GM23338 (cell line): ENCODE data around the gene RMND1. TPM values are rescaled to one million over a fixed set of nuclear protein-coding genes. Genes with fewer than 3 reads are reported as not detected.
A peak's percentile ranks its signal among the peaks of the same experiment; 100 is the strongest.

ENCODE experiments used
- ATAC-seq: fragments of 200-7000 bp; cut with Tn5 transposase; 3 replicates; pipeline ENCODE4 v1.9.1; 2020
- DNase-seq: peaks from one replicate; pipeline ENCODE4 v3.0.0-alpha.2; 2015; ENCODE audit warnings: low spot score
- H2AFZ ChIP-seq: fragments of 200-600 bp; sonication (generic); 2 replicates; pipeline ENCODE4 v1.8.0; 2016; ENCODE audit warnings: antibody characterized with exemption, mild to moderate bottlenecking, moderate library complexity
- H3F3A ChIP-seq: fragments of 200-600 bp; sonication (generic); replicated peaks from 2 replicates; pipeline ENCODE4 v1.8.0; 2017; ENCODE audit warnings: antibody characterized with exemption, mixed run types, low read depth
- H3K27ac ChIP-seq: fragments of 200-600 bp; sonication (generic); 2 replicates; pipeline ENCODE4 v1.6.1; 2016; ENCODE audit warnings: low read depth
- H3K27me3 ChIP-seq: fragments of 200-600 bp; sonication (generic); 2 replicates; pipeline ENCODE4 v1.8.0; 2016; ENCODE audit warnings: mild to moderate bottlenecking, mixed run types, moderate library complexity; ENCODE audit not compliant: insufficient read depth
- H3K36me3 ChIP-seq: fragments of 200-600 bp; sonication (generic); 2 replicates; pipeline ENCODE4 v1.8.0; 2016; ENCODE audit warnings: mild to moderate bottlenecking; ENCODE audit not compliant: insufficient read depth
- H3K4me1 ChIP-seq: fragments of 200-600 bp; sonication (generic); 2 replicates; pipeline ENCODE4 v1.8.0; 2016; ENCODE audit warnings: mild to moderate bottlenecking, moderate library complexity; ENCODE audit not compliant: insufficient read depth
- H3K4me2 ChIP-seq: fragments of 200-600 bp; sonication (generic); 2 replicates; pipeline ENCODE4 v1.7.1; 2017; ENCODE audit warnings: mixed run types
- H3K4me3 ChIP-seq: fragments of 200-600 bp; sonication (generic); 2 replicates; pipeline ENCODE4 v1.6.1; 2016; ENCODE audit warnings: mixed run types
- H3K79me2 ChIP-seq: fragments of 200-600 bp; sonication (generic); replicated peaks from 2 replicates; pipeline ENCODE4 v1.8.0; 2017; ENCODE audit warnings: mild to moderate bottlenecking; ENCODE audit not compliant: insufficient read depth
- H3K9me2 ChIP-seq: fragments of 200-600 bp; sonication (generic); 2 replicates; pipeline ENCODE4 v1.8.0; 2017; ENCODE audit not compliant: insufficient read depth
- H4K20me1 ChIP-seq: fragments of 200-600 bp; sonication (generic); replicated peaks from 2 replicates; pipeline ENCODE4 v1.8.0; 2017; ENCODE audit warnings: mild to moderate bottlenecking; ENCODE audit not compliant: insufficient read depth
- H3K27ac Mint-ChIP-seq: 2 replicates; pipeline ENCODE4 v1.8.0; 2020; ENCODE audit warnings: inconsistent platforms, mild to moderate bottlenecking, moderate library complexity, mixed read lengths
- H3K27me3 Mint-ChIP-seq: 3 replicates; pipeline ENCODE4 v1.8.0; 2022; ENCODE audit warnings: low read depth, mild to moderate bottlenecking, moderate library complexity, mixed read lengths, inconsistent platforms; ENCODE audit not compliant: insufficient read depth, poor library complexity
- H3K36me3 Mint-ChIP-seq: 3 replicates; pipeline ENCODE4 v1.8.0; 2021; ENCODE audit warnings: low read depth, mild to moderate bottlenecking, inconsistent platforms, moderate library complexity, mixed read lengths
- H3K4me1 Mint-ChIP-seq: 3 replicates; pipeline ENCODE4 v1.8.0; 2020; ENCODE audit warnings: mild to moderate bottlenecking, inconsistent platforms, mixed read lengths
- H3K4me3 Mint-ChIP-seq: 3 replicates; pipeline ENCODE4 v1.8.0; 2021; ENCODE audit warnings: moderate library complexity, mild to moderate bottlenecking, inconsistent platforms, mixed read lengths
- H3K9me3 Mint-ChIP-seq: 3 replicates; pipeline ENCODE4 v1.8.0; 2020; ENCODE audit warnings: moderate library complexity, mild to moderate bottlenecking, inconsistent platforms, mixed read lengths
- CREB1 ChIP-seq: fragments of 250-450 bp; sonication (Bioruptor Pico); IDR thresholded peaks from 2 replicates; pipeline ENCODE4 v1.5.0; 2020; ENCODE audit warnings: low read depth, mild to moderate bottlenecking, moderate library complexity
- CTCF ChIP-seq, 2 experiments: fragments of 200-600 bp in 1 of 2; sonication (generic) in 1 of 2; conservative IDR thresholded peaks; 2 replicates each; pipeline versions ENCODE4 v1.5.1 to v1.6.1; 2016 to 2017; ENCODE audit warnings: antibody characterized with exemption in 2 of 2, low read depth in 2 of 2, mild to moderate bottlenecking in 2 of 2, moderate library complexity in 1 of 2
- ETS1 ChIP-seq: IDR thresholded peaks from 2 replicates; pipeline ENCODE4 v1.6.1; 2016; ENCODE audit warnings: antibody characterized with exemption
- EZH2 ChIP-seq: fragments of 200-600 bp; sonication (generic); IDR thresholded peaks from one replicate; pipeline ENCODE4 v1.8.0; 2017; ENCODE audit warnings: antibody characterized with exemption, mild to moderate bottlenecking, low read depth; ENCODE audit not compliant: unreplicated experiment
- EZH2phosphoT487 ChIP-seq: fragments of 200-600 bp; sonication (generic); IDR thresholded peaks from one replicate; pipeline ENCODE4 v1.8.1; 2018; ENCODE audit warnings: antibody characterized with exemption; ENCODE audit not compliant: unreplicated experiment
- JUNB ChIP-seq: IDR thresholded peaks from one replicate; pipeline ENCODE4 v1.6.1; 2016; ENCODE audit warnings: antibody characterized with exemption; ENCODE audit not compliant: unreplicated experiment
- NANOG ChIP-seq: IDR thresholded peaks from 2 replicates; pipeline ENCODE4 v1.6.1; 2016; ENCODE audit warnings: antibody characterized with exemption, borderline replicate concordance
- POLR2AphosphoS5 ChIP-seq: IDR thresholded peaks from 2 replicates; pipeline ENCODE4 v1.6.1; 2016; ENCODE audit warnings: antibody characterized with exemption, low read depth
- STAT1 ChIP-seq: IDR thresholded peaks from one replicate; pipeline ENCODE4 v1.6.1; 2016; ENCODE audit warnings: antibody characterized with exemption; ENCODE audit not compliant: unreplicated experiment
- ZNF114 ChIP-seq: fragments of 250-450 bp; sonication (Bioruptor Pico); IDR thresholded peaks from 2 replicates; pipeline ENCODE4 v1.5.0; 2020; ENCODE audit warnings: mild to moderate bottlenecking, moderate library complexity
- ZNF331 ChIP-seq: fragments of 250-450 bp; sonication (Bioruptor Pico); IDR thresholded peaks from 2 replicates; pipeline ENCODE4 v1.5.0; 2020; ENCODE audit warnings: low read depth, mild to moderate bottlenecking, moderate library complexity
- ZNF462 ChIP-seq: fragments of 250-450 bp; sonication (Bioruptor Pico); IDR thresholded peaks from 2 replicates; pipeline ENCODE4 v1.5.0; 2020; ENCODE audit warnings: mild to moderate bottlenecking, moderate library complexity
- polyA plus RNA-seq: library from polyadenylated mRNA; unstranded; fragments of >200 nt; fragmentation: Nextera tagmentation; extraction: Ambion mirVana; gene quantifications from 2 replicates; pipeline ENCODE4 v1.2.1, GENCODE V29; 2016
- total RNA-seq: library from RNA; depleted of rRNA; stranded (reverse); fragments of >200 nt; shearing (Covaris generic); gene quantifications from 2 replicates; pipeline ENCODE4 v1.2.3, GENCODE V29; 2014
- TF ChIP-seq, protein P1 (sequence below): IDR thresholded peaks from one replicate; pipeline ENCODE4 v1.6.1; 2018; ENCODE audit warnings: antibody characterized with exemption; ENCODE audit not compliant: unreplicated experiment

RMND1 gene
- total and polyA plus RNA-seq, 2 experiments from 2014 or later, result 27.5 to 34.4 TPM

DNA sequence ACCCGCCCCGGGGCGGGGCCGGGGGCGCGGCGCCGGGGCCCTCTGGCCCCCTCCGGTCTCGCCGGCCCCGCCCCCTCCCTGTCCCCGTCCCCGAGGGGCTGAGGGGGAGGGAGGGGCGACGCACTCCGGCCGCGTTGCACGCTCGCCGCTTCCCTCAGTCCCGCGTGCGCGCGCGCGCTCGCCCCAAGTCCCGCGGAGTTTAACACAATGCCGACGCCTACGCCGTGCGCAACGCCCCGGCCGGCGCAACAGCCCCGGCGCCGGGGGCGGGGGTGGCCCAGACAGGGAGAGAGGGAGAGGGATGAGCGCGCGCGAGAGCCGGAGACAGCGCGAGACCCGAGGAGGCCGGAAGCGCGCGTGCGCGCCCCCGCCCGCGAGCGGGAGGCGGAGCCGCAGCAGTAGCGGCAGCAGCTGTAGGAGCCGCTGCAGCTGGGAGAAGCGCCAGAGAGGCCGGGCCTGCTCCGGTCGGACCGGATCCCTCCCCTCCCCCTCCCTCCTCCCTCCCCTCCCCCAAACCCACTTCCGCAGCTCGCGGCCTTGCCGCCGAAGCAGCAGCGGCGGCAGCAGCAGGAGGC lies 61.6 kb downstream of the RMND1 start:
- Mint-ChIP-seq H3K4me3 (peak overlapping the region; percentile 66; the same call in 2 of the 3 replicates), H3K4me1 (peaks cover 24% of the 10 kb centered on the region), H3K27me3 (peaks cover 11% of the 10 kb centered on the region), H3K9me3 (no peaks in the 10 kb centered on the region; the same call in 2 of the 3 replicates), H3K27ac (no peak overlapping the region), H3K36me3 (peaks cover 39% of the 10 kb centered on the region)
- DNase-seq (peak; percentile 98), ATAC-seq (peak; percentile 84)
- H3K4me2 ChIP-seq, result peak overlapping the region; percentile 91; the same call in 1 of the 2 replicates
- peaks cover 11% of the 10 kb centered on the region for H3F3A ChIP-seq
- 0 out of 2 replicates have a peak, but pooled peaks have one; percentile 18 for TF ChIP-seq CREB1
- TF ChIP-seq, protein P1, sequence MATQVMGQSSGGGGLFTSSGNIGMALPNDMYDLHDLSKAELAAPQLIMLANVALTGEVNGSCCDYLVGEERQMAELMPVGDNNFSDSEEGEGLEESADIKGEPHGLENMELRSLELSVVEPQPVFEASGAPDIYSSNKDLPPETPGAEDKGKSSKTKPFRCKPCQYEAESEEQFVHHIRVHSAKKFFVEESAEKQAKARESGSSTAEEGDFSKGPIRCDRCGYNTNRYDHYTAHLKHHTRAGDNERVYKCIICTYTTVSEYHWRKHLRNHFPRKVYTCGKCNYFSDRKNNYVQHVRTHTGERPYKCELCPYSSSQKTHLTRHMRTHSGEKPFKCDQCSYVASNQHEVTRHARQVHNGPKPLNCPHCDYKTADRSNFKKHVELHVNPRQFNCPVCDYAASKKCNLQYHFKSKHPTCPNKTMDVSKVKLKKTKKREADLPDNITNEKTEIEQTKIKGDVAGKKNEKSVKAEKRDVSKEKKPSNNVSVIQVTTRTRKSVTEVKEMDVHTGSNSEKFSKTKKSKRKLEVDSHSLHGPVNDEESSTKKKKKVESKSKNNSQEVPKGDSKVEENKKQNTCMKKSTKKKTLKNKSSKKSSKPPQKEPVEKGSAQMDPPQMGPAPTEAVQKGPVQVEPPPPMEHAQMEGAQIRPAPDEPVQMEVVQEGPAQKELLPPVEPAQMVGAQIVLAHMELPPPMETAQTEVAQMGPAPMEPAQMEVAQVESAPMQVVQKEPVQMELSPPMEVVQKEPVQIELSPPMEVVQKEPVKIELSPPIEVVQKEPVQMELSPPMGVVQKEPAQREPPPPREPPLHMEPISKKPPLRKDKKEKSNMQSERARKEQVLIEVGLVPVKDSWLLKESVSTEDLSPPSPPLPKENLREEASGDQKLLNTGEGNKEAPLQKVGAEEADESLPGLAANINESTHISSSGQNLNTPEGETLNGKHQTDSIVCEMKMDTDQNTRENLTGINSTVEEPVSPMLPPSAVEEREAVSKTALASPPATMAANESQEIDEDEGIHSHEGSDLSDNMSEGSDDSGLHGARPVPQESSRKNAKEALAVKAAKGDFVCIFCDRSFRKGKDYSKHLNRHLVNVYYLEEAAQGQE, result no peak
- TF ChIP-seq CTCF (conservative IDR thresholded peaks at IDR 0.05; ENCODE audit: low read depth in 2 of 2), result no peak
- TF ChIP-seq ZNF462 (CRISPR knock-in tag), result no peak
- TF ChIP-seq EZH2phosphoT487, result no peak
- TF ChIP-seq EZH2, result no peak
- TF ChIP-seq POLR2AphosphoS5, result peak; percentile 50
- no peak for TF ChIP-seq STAT1
- TF ChIP-seq ZNF331, result no peak
- TF ChIP-seq NANOG, result no peak
- no peak for TF ChIP-seq JUNB
- TF ChIP-seq ZNF114, result no peak
- TF ChIP-seq ETS1, result 0 out of 2 replicates have a peak, but pooled peaks have one; percentile 12
- peaks cover 20% of the 10 kb centered on the region for H4K20me1 ChIP-seq
- H3K36me3 ChIP-seq, result no peaks in the 10 kb centered on the region
- peak overlapping the region; percentile 99 for H3K27ac ChIP-seq
- H3K9me2 ChIP-seq, result peaks cover 3% of the 10 kb centered on the region; the same call in 1 of the 2 replicates
- no peaks in the 10 kb centered on the region for H3K27me3 ChIP-seq
- peaks cover 23% of the 10 kb centered on the region for H3K4me1 ChIP-seq
- peak overlapping the region; percentile 91 for H3K4me3 ChIP-seq
- no peak overlapping the region for H2AFZ ChIP-seq
- H3K79me2 ChIP-seq, result peaks cover 76% of the 10 kb centered on the region
